ENCODE measurements around the gene ZNF581.

ZNF581 gene

DNA sequence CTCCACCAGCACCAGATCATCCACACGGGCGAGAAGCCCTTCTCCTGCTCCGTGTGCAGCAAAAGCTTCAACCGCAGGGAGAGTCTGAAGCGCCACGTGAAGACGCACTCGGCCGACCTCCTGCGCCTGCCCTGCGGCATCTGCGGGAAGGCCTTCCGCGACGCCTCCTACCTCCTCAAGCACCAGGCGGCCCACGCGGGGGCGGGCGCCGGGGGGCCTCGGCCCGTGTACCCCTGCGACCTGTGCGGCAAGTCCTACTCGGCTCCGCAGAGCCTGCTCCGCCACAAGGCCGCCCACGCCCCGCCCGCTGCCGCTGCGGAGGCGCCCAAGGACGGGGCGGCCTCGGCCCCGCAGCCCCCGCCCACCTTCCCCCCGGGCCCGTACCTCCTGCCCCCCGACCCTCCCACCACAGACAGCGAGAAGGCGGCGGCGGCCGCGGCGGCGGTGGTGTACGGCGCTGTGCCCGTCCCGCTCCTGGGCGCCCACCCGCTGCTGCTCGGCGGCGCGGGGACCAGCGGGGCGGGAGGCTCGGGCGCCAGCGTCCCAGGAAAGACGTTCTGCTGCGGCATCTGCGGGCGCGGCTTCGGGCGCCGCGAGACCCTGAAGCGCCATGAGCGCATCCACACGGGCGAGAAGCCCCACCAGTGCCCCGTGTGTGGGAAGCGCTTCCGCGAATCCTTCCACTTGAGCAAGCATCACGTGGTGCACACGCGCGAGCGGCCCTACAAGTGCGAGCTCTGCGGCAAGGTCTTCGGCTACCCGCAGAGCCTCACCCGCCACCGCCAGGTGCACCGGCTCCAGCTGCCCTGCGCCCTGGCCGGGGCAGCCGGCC is 28.5 kb upstream of the ZNF581 start:
- Histone ChIP-seq H3K9me3 (ENCODE audit: control insufficient read depth, insufficient read depth, low read depth, low read length) (no peaks in the 10 kb centered on the region), H3K27ac (ENCODE audit: extremely low read depth, low read depth, low read length) (no peak overlapping the region), H3K36me3 (ENCODE audit: control insufficient read depth in 2 of 2, insufficient read depth in 1 of 2, low read length in 2 of 2) (peaks cover 9 to 33% of the 10 kb centered on the region in 2 experiments; a peak in 2 of 3 replicates), H3K4me1 (ENCODE audit: control insufficient read depth, insufficient read depth, low read length) (no peaks in the 10 kb centered on the region), H3K4me3 (ENCODE audit: low read depth, low read length) (no peak overlapping the region)
- ChIA-PET POLR2A (no interaction called here), CTCF (no interaction called here)
- TF ChIP-seq, protein P1, sequence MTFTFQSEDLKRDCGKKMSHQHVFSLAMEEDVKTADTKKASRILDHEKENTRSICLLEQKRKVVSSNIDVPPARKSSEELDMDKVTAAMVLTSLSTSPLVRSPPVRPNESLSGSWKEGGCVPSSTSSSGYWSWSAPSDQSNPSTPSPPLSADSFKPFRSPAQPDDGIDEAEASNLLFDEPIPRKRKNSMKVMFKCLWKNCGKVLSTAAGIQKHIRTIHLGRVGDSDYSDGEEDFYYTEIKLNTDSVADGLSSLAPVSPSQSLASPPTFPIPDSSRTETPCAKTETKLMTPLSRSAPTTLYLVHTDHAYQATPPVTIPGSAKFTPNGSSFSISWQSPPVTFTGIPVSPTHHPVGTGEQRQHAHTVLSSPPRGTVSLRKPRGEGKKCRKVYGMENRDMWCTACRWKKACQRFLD (tag by site-specific recombination; IDR thresholded peaks at IDR 0.05), result no peak
- TF ChIP-seq, protein P2, sequence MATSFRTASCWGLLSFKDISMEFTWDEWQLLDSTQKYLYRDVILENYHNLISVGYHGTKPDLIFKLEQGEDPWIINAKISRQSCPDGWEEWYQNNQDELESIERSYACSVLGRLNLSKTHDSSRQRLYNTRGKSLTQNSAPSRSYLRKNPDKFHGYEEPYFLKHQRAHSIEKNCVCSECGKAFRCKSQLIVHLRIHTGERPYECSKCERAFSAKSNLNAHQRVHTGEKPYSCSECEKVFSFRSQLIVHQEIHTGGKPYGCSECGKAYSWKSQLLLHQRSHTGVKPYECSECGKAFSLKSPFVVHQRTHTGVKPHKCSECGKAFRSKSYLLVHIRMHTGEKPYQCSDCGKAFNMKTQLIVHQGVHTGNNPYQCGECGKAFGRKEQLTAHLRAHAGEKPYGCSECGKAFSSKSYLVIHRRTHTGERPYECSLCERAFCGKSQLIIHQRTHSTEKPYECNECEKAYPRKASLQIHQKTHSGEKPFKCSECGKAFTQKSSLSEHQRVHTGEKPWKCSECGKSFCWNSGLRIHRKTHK (tag by site-specific recombination; IDR thresholded peaks at IDR 0.05), result no peak
- TF ChIP-seq ZNF664 (tag by site-specific recombination; IDR thresholded peaks at IDR 0.05) (no peak), GLIS2 (tag by site-specific recombination; IDR thresholded peaks at IDR 0.05) (no peak), HOXD13 (CRISPR knock-in tag; IDR thresholded peaks at IDR 0.05; ENCODE audit: borderline replicate concordance) (no peak), BCL11B (tag by site-specific recombination; IDR thresholded peaks at IDR 0.05; ENCODE audit: low read depth) (no peak), ZSCAN23 (tag by site-specific recombination; IDR thresholded peaks at IDR 0.05) (no peak), PRDM1 (tag by site-specific recombination; IDR thresholded peaks at IDR 0.05) (no peak), GFI1B (tag by site-specific recombination; IDR thresholded peaks at IDR 0.05) (no peak), ZNF362 (tag by site-specific recombination; IDR thresholded peaks at IDR 0.05) (no peak), ZNF266 (tag by site-specific recombination; IDR thresholded peaks at IDR 0.05; ENCODE audit: low read depth) (no peak), OSR2 (tag by site-specific recombination; IDR thresholded peaks at IDR 0.05) (no peak)
- TF ChIP-seq, protein P3, sequence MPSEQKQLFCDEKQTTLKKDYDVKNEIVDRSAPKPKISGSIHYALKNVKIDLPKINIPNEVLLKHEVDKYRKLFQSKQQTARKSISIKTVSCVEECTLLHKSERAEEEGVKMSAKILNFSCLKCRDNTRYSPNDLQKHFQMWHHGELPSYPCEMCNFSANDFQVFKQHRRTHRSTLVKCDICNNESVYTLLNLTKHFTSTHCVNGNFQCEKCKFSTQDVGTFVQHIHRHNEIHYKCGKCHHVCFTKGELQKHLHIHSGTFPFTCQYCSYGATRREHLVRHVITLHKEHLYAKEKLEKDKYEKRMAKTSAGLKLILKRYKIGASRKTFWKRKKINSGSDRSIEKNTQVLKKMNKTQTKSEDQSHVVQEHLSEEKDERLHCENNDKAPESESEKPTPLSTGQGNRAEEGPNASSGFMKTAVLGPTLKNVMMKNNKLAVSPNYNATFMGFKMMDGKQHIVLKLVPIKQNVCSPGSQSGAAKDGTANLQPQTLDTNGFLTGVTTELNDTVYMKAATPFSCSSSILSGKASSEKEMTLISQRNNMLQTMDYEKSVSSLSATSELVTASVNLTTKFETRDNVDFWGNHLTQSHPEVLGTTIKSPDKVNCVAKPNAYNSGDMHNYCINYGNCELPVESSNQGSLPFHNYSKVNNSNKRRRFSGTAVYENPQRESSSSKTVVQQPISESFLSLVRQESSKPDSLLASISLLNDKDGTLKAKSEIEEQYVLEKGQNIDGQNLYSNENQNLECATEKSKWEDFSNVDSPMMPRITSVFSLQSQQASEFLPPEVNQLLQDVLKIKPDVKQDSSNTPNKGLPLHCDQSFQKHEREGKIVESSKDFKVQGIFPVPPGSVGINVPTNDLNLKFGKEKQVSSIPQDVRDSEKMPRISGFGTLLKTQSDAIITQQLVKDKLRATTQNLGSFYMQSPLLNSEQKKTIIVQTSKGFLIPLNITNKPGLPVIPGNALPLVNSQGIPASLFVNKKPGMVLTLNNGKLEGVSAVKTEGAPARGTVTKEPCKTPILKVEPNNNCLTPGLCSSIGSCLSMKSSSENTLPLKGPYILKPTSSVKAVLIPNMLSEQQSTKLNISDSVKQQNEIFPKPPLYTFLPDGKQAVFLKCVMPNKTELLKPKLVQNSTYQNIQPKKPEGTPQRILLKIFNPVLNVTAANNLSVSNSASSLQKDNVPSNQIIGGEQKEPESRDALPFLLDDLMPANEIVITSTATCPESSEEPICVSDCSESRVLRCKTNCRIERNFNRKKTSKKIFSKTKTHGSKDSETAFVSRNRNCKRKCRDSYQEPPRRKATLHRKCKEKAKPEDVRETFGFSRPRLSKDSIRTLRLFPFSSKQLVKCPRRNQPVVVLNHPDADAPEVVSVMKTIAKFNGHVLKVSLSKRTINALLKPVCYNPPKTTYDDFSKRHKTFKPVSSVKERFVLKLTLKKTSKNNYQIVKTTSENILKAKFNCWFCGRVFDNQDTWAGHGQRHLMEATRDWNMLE (tag by site-specific recombination; conservative IDR thresholded peaks at IDR 0.05; ENCODE audit: low read depth), result no peak
- TF ChIP-seq, protein P4, sequence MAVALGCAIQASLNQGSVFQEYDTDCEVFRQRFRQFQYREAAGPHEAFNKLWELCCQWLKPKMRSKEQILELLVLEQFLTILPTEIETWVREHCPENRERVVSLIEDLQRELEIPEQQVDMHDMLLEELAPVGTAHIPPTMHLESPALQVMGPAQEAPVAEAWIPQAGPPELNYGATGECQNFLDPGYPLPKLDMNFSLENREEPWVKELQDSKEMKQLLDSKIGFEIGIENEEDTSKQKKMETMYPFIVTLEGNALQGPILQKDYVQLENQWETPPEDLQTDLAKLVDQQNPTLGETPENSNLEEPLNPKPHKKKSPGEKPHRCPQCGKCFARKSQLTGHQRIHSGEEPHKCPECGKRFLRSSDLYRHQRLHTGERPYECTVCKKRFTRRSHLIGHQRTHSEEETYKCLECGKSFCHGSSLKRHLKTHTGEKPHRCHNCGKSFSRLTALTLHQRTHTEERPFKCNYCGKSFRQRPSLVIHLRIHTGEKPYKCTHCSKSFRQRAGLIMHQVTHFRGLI (tag by site-specific recombination; IDR thresholded peaks at IDR 0.05), result no peak
- TF ChIP-seq, protein P5, sequence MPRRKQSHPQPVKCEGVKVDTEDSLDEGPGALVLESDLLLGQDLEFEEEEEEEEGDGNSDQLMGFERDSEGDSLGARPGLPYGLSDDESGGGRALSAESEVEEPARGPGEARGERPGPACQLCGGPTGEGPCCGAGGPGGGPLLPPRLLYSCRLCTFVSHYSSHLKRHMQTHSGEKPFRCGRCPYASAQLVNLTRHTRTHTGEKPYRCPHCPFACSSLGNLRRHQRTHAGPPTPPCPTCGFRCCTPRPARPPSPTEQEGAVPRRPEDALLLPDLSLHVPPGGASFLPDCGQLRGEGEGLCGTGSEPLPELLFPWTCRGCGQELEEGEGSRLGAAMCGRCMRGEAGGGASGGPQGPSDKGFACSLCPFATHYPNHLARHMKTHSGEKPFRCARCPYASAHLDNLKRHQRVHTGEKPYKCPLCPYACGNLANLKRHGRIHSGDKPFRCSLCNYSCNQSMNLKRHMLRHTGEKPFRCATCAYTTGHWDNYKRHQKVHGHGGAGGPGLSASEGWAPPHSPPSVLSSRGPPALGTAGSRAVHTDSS (tag by site-specific recombination; IDR thresholded peaks at IDR 0.05), result no peak
